ENCODE data around the gene SCUBE1.

SCUBE1 gene

DNA sequence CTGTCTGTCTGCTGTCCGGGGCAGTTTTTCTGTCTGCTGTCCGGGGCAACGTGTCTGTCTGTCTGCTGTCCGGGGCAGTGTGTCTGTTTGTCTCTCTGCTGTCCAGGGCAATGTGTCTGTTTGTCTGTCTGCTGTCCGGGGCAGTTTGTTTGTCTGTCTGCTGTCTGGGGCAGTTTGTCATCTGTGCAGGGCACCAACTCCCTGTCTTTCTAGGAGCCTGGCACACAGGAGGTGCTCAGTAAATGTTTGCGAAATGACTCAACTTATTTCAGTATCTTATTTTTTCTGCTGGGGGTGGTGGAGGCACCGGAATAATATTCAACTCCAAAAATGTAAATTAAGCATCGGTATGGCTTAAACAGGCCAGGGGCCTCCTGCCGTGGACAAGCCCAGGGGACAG, 144.2 kb downstream of the SCUBE1 start:
- Histone ChIP-seq H3K79me2 (ENCODE audit: control insufficient read depth, insufficient read depth, low read length, poor library complexity) (no peaks in the 10 kb centered on the region), H2AK5ac (ENCODE audit: low read length) (no peak overlapping the region), H3K23ac (ENCODE audit: low read length) (no peak overlapping the region), H3K79me1 (ENCODE audit: low read length) (no peaks in the 10 kb centered on the region), H3K4ac (ENCODE audit: low read depth, low read length) (no peak overlapping the region), H4K12ac (ENCODE audit: low read depth, low read length) (no peak overlapping the region), H4K91ac (ENCODE audit: low read depth, low read length) (no peak overlapping the region), H2BK12ac (ENCODE audit: low read length) (no peak overlapping the region), H2AFZ (ENCODE audit: insufficient read depth, low read length, poor library complexity) (no peak overlapping the region), H3K27me3 (ENCODE audit: insufficient read depth, low read length) (no peaks in the 10 kb centered on the region), H3K4me1 (ENCODE audit: control insufficient read depth in 1 of 2, insufficient read depth in 2 of 2, low read length in 2 of 2) (no peaks in the 10 kb centered on the region), H3K4me2 (ENCODE audit: low read length) (no peak overlapping the region), H2BK120ac (ENCODE audit: insufficient read depth, low read length, poor library complexity) (no peak overlapping the region), H3K18ac (ENCODE audit: low read length) (no peak overlapping the region), H3K14ac (ENCODE audit: low read length) (no peak overlapping the region), H3K4me3 (ENCODE audit: low read depth, low read length) (no peak overlapping the region), H3K36me3 (ENCODE audit: control insufficient read depth in 1 of 2, insufficient read depth in 2 of 2, low read length in 2 of 2) (no peaks in the 10 kb centered on the region), H3K27ac (ENCODE audit: low read depth, low read length) (no peak overlapping the region), H3K9me3 (ENCODE audit: insufficient read depth, low read depth, low read length) (peaks cover 9% of the 10 kb centered on the region), H3K9ac (ENCODE audit: low read length) (no peak overlapping the region), H4K8ac (ENCODE audit: low read depth, low read length) (no peak overlapping the region), H2BK5ac (ENCODE audit: low read depth, low read length, poor library complexity) (no peak overlapping the region)
- DNase-seq: no peak
- no CpG with 5 or more reads among the region's 9 CpGs for WGBS (ENCODE audit: extremely low coverage, insufficient coverage, insufficient read length)

DNA sequence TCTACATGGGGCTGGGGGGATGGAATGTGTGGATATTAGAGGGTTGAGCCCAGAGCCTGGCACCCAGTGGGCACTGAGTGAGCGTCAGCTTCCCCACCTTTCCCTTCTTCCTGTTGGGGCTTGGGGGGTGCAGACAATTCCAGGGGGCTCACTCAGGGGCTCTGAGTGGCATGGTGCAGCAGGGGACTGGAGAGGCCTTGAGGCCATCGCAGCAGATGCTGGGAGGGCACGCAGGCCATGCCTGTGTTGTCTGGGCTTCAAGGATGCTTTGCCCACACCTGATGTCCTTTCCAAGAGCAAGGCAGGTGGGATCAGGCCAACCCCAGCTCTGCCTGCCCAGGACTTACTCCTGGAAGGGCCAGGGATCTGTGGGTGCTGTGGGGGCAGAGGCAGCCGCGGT, 145.0 kb downstream of the SCUBE1 start:
- H3K4me2 ChIP-seq (ENCODE audit: low read length): no peak overlapping the region
- no CpG with 5 or more reads among the region's 5 CpGs for WGBS (ENCODE audit: extremely low coverage, insufficient coverage, insufficient read length)
- no peak overlapping the region for H4K12ac ChIP-seq (ENCODE audit: low read depth, low read length)
- H3K79me1 ChIP-seq (ENCODE audit: low read length): no peaks in the 10 kb centered on the region
- no peak overlapping the region for H2BK12ac ChIP-seq (ENCODE audit: low read length)
- H3K23ac ChIP-seq (ENCODE audit: low read length): no peak overlapping the region
- no peak overlapping the region for H3K18ac ChIP-seq (ENCODE audit: low read length)
- no peak overlapping the region for H3K4ac ChIP-seq (ENCODE audit: low read depth, low read length)
- H3K4me3 ChIP-seq (ENCODE audit: low read depth, low read length): no peak overlapping the region
- no peak overlapping the region for H2BK5ac ChIP-seq (ENCODE audit: low read depth, low read length, poor library complexity)
- no peak overlapping the region for H3K9ac ChIP-seq (ENCODE audit: low read length)
- no peak overlapping the region for H4K8ac ChIP-seq (ENCODE audit: low read depth, low read length)
- H3K14ac ChIP-seq (ENCODE audit: low read length): no peak overlapping the region
- no peaks in the 10 kb centered on the region for H3K36me3 ChIP-seq (ENCODE audit: control insufficient read depth in 1 of 2, insufficient read depth in 2 of 2, low read length in 2 of 2)
- peaks cover 9% of the 10 kb centered on the region for H3K9me3 ChIP-seq (ENCODE audit: insufficient read depth, low read depth, low read length)
- no peaks in the 10 kb centered on the region for H3K27me3 ChIP-seq (ENCODE audit: insufficient read depth, low read length)
- no peak overlapping the region for H3K27ac ChIP-seq (ENCODE audit: low read depth, low read length)
- no peak for DNase-seq
- no peak overlapping the region for H2AK5ac ChIP-seq (ENCODE audit: low read length)
- no peaks in the 10 kb centered on the region for H3K4me1 ChIP-seq (ENCODE audit: control insufficient read depth in 1 of 2, insufficient read depth in 2 of 2, low read length in 2 of 2)
- H2AFZ ChIP-seq (ENCODE audit: insufficient read depth, low read length, poor library complexity): no peak overlapping the region
- no peaks in the 10 kb centered on the region for H3K79me2 ChIP-seq (ENCODE audit: control insufficient read depth, insufficient read depth, low read length, poor library complexity)
- H2BK120ac ChIP-seq (ENCODE audit: insufficient read depth, low read length, poor library complexity): no peak overlapping the region
- no peak overlapping the region for H4K91ac ChIP-seq (ENCODE audit: low read depth, low read length)

DNA sequence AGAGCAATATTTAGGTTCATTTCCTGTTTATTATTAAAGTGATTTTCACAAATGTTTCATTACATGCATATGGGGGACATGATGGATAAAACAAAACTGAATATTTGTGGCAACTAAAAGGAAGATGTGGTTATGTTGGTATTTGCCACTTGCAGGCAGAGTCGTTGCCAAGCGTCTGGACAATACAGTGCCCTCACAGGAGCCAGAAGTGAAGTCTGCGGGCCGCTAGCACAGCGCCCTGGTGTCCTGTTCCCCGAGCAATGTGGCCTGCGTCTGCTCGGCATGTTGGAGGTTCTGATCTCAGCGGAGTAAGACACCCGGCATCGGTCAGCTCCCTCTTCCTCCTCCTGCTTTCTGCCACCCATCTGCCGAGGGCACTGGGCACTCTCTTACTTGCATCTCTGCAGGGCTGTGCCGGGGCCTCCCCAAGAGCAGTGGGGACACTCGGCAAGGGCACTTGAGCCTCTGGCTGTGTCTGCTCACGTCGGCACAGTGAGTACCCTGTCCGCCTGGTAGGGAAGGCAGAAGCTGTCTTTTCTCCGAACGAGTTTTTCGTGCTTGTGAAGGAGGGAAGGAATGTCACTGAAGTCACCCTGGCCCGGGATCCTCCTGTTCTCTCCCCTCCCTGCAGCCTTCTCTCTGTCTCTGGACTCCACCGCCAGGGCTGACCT, 145.8 kb downstream of the SCUBE1 start:
- Histone ChIP-seq H4K12ac (ENCODE audit: low read depth, low read length) (no peak overlapping the region), H3K27me3 (ENCODE audit: insufficient read depth, low read length) (no peaks in the 10 kb centered on the region), H3K27ac (ENCODE audit: low read depth, low read length) (no peak overlapping the region)

DNA sequence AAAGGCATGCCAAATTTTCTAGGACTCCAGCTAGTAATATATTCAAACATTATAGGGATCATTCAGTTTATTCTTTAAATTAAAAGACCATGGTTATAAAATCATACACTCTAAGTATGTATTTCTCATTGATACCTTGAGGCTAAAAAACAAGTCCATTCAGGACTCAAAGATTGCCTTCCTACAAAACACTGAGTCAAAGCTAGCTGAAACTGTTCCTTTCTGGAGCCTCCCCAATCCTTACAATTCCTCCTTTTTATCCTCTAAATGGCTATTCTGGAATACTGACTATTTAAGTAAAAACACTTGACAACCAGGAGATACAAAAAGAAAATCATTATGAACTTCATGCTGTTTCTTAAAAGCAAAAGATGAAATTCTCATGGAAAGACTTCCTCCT, 151.3 kb downstream of the SCUBE1 start:
- Histone ChIP-seq H3K18ac (ENCODE audit: low read length) (no peak overlapping the region), H3K27me3 (ENCODE audit: insufficient read depth, low read length) (no peaks in the 10 kb centered on the region), H3K36me3 (ENCODE audit: control insufficient read depth in 1 of 2, insufficient read depth in 2 of 2, low read length in 2 of 2) (no peaks in the 10 kb centered on the region), H3K79me2 (ENCODE audit: control insufficient read depth, insufficient read depth, low read length, poor library complexity) (peaks cover 3% of the 10 kb centered on the region), H4K12ac (ENCODE audit: low read depth, low read length) (no peak overlapping the region), H2BK12ac (ENCODE audit: low read length) (no peak overlapping the region), H3K4me1 (ENCODE audit: control insufficient read depth in 1 of 2, insufficient read depth in 2 of 2, low read length in 2 of 2) (no peaks in the 10 kb centered on the region), H3K14ac (ENCODE audit: low read length) (no peak overlapping the region), H3K27ac (ENCODE audit: low read depth, low read length) (no peak overlapping the region), H3K4me3 (ENCODE audit: low read depth, low read length) (no peak overlapping the region), H3K9me3 (ENCODE audit: insufficient read depth, low read depth, low read length) (peaks cover 2% of the 10 kb centered on the region), H2BK5ac (ENCODE audit: low read depth, low read length, poor library complexity) (no peak overlapping the region), H4K91ac (ENCODE audit: low read depth, low read length) (no peak overlapping the region), H2AFZ (ENCODE audit: insufficient read depth, low read length, poor library complexity) (no peak overlapping the region), H3K79me1 (ENCODE audit: low read length) (peaks cover 4% of the 10 kb centered on the region), H4K8ac (ENCODE audit: low read depth, low read length) (no peak overlapping the region), H3K4ac (ENCODE audit: low read depth, low read length) (no peak overlapping the region), H3K9ac (ENCODE audit: low read length) (no peak overlapping the region), H3K4me2 (ENCODE audit: low read length) (no peak overlapping the region), H2AK5ac (ENCODE audit: low read length) (no peak overlapping the region), H3K23ac (ENCODE audit: low read length) (no peak overlapping the region), H2BK120ac (ENCODE audit: insufficient read depth, low read length, poor library complexity) (no peak overlapping the region)
- DNase-seq: no peak

More for the DNA sequence above, 145.8 kb downstream of the SCUBE1 start:
- Histone ChIP-seq H3K23ac (ENCODE audit: low read length) (no peak overlapping the region), H2AK5ac (ENCODE audit: low read length) (no peak overlapping the region), H2BK12ac (ENCODE audit: low read length) (no peak overlapping the region), H4K8ac (ENCODE audit: low read depth, low read length) (no peak overlapping the region), H3K4me1 (ENCODE audit: control insufficient read depth in 1 of 2, insufficient read depth in 2 of 2, low read length in 2 of 2) (no peaks in the 10 kb centered on the region), H3K4me3 (ENCODE audit: low read depth, low read length) (no peak overlapping the region), H2BK5ac (ENCODE audit: low read depth, low read length, poor library complexity) (no peak overlapping the region), H3K18ac (ENCODE audit: low read length) (no peak overlapping the region), H2BK120ac (ENCODE audit: insufficient read depth, low read length, poor library complexity) (no peak overlapping the region), H3K14ac (ENCODE audit: low read length) (no peak overlapping the region), H3K4me2 (ENCODE audit: low read length) (no peak overlapping the region), H3K4ac (ENCODE audit: low read depth, low read length) (no peak overlapping the region), H3K79me1 (ENCODE audit: low read length) (no peaks in the 10 kb centered on the region), H2AFZ (ENCODE audit: insufficient read depth, low read length, poor library complexity) (no peak overlapping the region), H4K91ac (ENCODE audit: low read depth, low read length) (no peak overlapping the region), H3K36me3 (ENCODE audit: control insufficient read depth in 1 of 2, insufficient read depth in 2 of 2, low read length in 2 of 2) (no peaks in the 10 kb centered on the region), H3K79me2 (ENCODE audit: control insufficient read depth, insufficient read depth, low read length, poor library complexity) (no peaks in the 10 kb centered on the region), H3K9ac (ENCODE audit: low read length) (no peak overlapping the region), H3K9me3 (ENCODE audit: insufficient read depth, low read depth, low read length) (peaks cover 9% of the 10 kb centered on the region)
- peak in 1 of 2 donors; percentile 39 for DNase-seq
- WGBS (ENCODE audit: extremely low coverage, insufficient coverage, insufficient read length): no CpG with 5 or more reads among the region's 22 CpGs
